Activated naive CD4-positive, alpha-beta T cell treated with anti-CD3 and anti-CD28 coated beads, Interleukin-2, amount 10 ng/mL, durations not matched to agents 7 days and 5 days (primary cell): ENCODE results near the gene TPRN.
"Not testable (repeated sequence)": the region's sequence is repeated elsewhere in the genome, so short reads cannot be mapped to it uniquely, and the experiment has no call there.

Source experiments
- CTCF ChIA-PET: fragments of 350-600 bp; sonication (Branson Sonifier 250); formaldehyde crosslinking; loops from one replicate; lab custom pipeline; 2021; ENCODE audit warnings: antibody characterized with exemption; lab: Charles Lee
- DNase-seq: peaks from one replicate; pipeline ENCODE4 v3.0.0-alpha.2; 2020
- H3K27ac Mint-ChIP-seq: one replicate; pipeline ENCODE4 v1.8.0; 2021; ENCODE audit warnings: mild to moderate bottlenecking, moderate library complexity, mixed read lengths
- H3K27me3 Mint-ChIP-seq: one replicate; pipeline ENCODE4 v1.8.0; 2021; ENCODE audit warnings: mild to moderate bottlenecking, mixed read lengths
- H3K36me3 Mint-ChIP-seq: one replicate; pipeline ENCODE4 v1.8.0; 2021; ENCODE audit warnings: mixed read lengths
- H3K4me1 Mint-ChIP-seq: one replicate; pipeline ENCODE4 v1.8.0; 2021; ENCODE audit warnings: mixed read lengths
- H3K4me3 Mint-ChIP-seq: one replicate; pipeline ENCODE4 v1.8.0; 2021; ENCODE audit warnings: mild to moderate bottlenecking, moderate library complexity, mixed read lengths
- H3K9me3 Mint-ChIP-seq: one replicate; pipeline ENCODE4 v1.8.0; 2021; ENCODE audit warnings: mixed read lengths

TPRN gene

GRCh38 chr9:137200311-137201204, at the start of gene TPRN:
TPRN (minus strand) TSS chr9:137200741; CDS start chr9:137200711, 30 bp downstream.
- Mint-ChIP-seq H3K9me3 (no peaks in the 10 kb centered on the region), H3K4me1 (peaks cover 39% of the 10 kb centered on the region), H3K27me3 (peaks cover 11% of the 10 kb centered on the region), H3K36me3 (peaks cover 3% of the 10 kb centered on the region), H3K27ac (peak within 1 kb of the TSS; percentile 81), H3K4me3 (peak within 1 kb of the TSS; percentile 80)
- DNase-seq, result peak; percentile 99
- CTCF ChIA-PET, result interaction anchor here (0.5 to 1.5 kb wide), 5 partner anchors 11 to 594 kb away, joined by 3 to 5 read pairs (median 3); no protein-coding TSS in a partner anchor

GRCh38 chr9:137247916-137248175, 47.3 kb upstream of the TPRN start:
- CTCF ChIA-PET, result interaction anchor here (1.9 kb wide), 1 partner anchor 11 kb away, joined by 5 read pairs; no protein-coding TSS in a partner anchor
- Mint-ChIP-seq H3K4me1 (peaks cover 9% of the 10 kb centered on the region), H3K4me3 (no peak overlapping the region), H3K27me3 (peaks cover 14% of the 10 kb centered on the region), H3K9me3 (no peaks in the 10 kb centered on the region), H3K27ac (no peak overlapping the region), H3K36me3 (peaks cover 10% of the 10 kb centered on the region)
- no peak for DNase-seq

- no peak for DNase-seq
- H3K4me1 Mint-ChIP-seq, result peaks cover 14% of the 10 kb centered on the region
- H3K4me3 Mint-ChIP-seq, result no peak overlapping the region
- H3K9me3 Mint-ChIP-seq, result no peaks in the 10 kb centered on the region
- CTCF ChIA-PET, result interaction anchor here (0.9 to 1.9 kb wide), 2 partner anchors 9 to 11 kb away, joined by 3 to 5 read pairs; no protein-coding TSS in a partner anchor
- peaks cover 14% of the 10 kb centered on the region for H3K27me3 Mint-ChIP-seq
- H3K36me3 Mint-ChIP-seq, result peaks cover 15% of the 10 kb centered on the region
- H3K27ac Mint-ChIP-seq, result no peak overlapping the region
Measured at GRCh38 chr9:137247135-137247915, 46.8 kb upstream of the TPRN start.

- H3K27me3 Mint-ChIP-seq, result peaks cover 18% of the 10 kb centered on the region
- peaks cover 20% of the 10 kb centered on the region for H3K4me1 Mint-ChIP-seq
- H3K27ac Mint-ChIP-seq, result no peak overlapping the region
- H3K36me3 Mint-ChIP-seq, result peaks cover 23% of the 10 kb centered on the region
- no peaks in the 10 kb centered on the region for H3K9me3 Mint-ChIP-seq
- no peak for DNase-seq
- CTCF ChIA-PET, result interaction anchor here (0.9 to 1.9 kb wide), 2 partner anchors 9 to 13 kb away, joined by 3 to 5 read pairs; no protein-coding TSS in a partner anchor
- no peak overlapping the region for H3K4me3 Mint-ChIP-seq
Measured at GRCh38 chr9:137245450-137246421, 45.2 kb upstream of the TPRN start.

- no peak for DNase-seq
- H3K27ac Mint-ChIP-seq, result no peak overlapping the region
Measured at GRCh38 chr9:137244486-137245449, 44.2 kb upstream of the TPRN start.

GRCh38 chr9:137243626-137244485, 43.3 kb upstream of the TPRN start:
- Mint-ChIP-seq H3K27ac (peak overlapping the region; percentile 37), H3K4me1 (peaks cover 29% of the 10 kb centered on the region), H3K9me3 (no peaks in the 10 kb centered on the region), H3K36me3 (peaks cover 23% of the 10 kb centered on the region), H3K4me3 (peak overlapping the region; percentile 31), H3K27me3 (peaks cover 7% of the 10 kb centered on the region)
- CTCF ChIA-PET, result no interaction called here
- no peak for DNase-seq

More at GRCh38 chr9:137244486-137245449, 44.2 kb upstream of the TPRN start:
- CTCF ChIA-PET, result interaction anchor here (0.9 kb wide), 1 partner anchor 14 kb away, joined by 3 read pairs; no protein-coding TSS in a partner anchor
- peaks cover 23% of the 10 kb centered on the region for H3K36me3 Mint-ChIP-seq
- no peak overlapping the region for H3K4me3 Mint-ChIP-seq
- peaks cover 22% of the 10 kb centered on the region for H3K4me1 Mint-ChIP-seq
- peaks cover 13% of the 10 kb centered on the region for H3K27me3 Mint-ChIP-seq
- H3K9me3 Mint-ChIP-seq, result no peaks in the 10 kb centered on the region

GRCh38 chr9:137243266-137243625, 42.7 kb upstream of the TPRN start:
- H3K36me3 Mint-ChIP-seq, result peaks cover 23% of the 10 kb centered on the region
- DNase-seq, H3K27me3 Mint-ChIP-seq, H3K9me3 Mint-ChIP-seq, CTCF ChIA-PET: not testable (repeated sequence)
- peak overlapping the region; percentile 31 for H3K4me3 Mint-ChIP-seq
- H3K4me1 Mint-ChIP-seq, result peaks cover 33% of the 10 kb centered on the region
- H3K27ac Mint-ChIP-seq, result peak overlapping the region; percentile 55

- Mint-ChIP-seq H3K9me3 (no peaks in the 10 kb centered on the region), H3K36me3 (peaks cover 23% of the 10 kb centered on the region), H3K27me3 (peaks cover 4% of the 10 kb centered on the region), H3K4me3 (peak overlapping the region; percentile 85), H3K4me1 (peaks cover 35% of the 10 kb centered on the region), H3K27ac (peak overlapping the region; percentile 84)
- CTCF ChIA-PET, result interaction anchor here (0.8 kb wide), 1 partner anchor 12 kb away, joined by 4 read pairs; no protein-coding TSS in a partner anchor
- no peak for DNase-seq
Measured at GRCh38 chr9:137242269-137243203, 42.0 kb upstream of the TPRN start.

- Mint-ChIP-seq H3K27ac (peak overlapping the region; percentile 84), H3K9me3 (no peaks in the 10 kb centered on the region), H3K27me3 (peaks cover 4% of the 10 kb centered on the region), H3K36me3 (peaks cover 23% of the 10 kb centered on the region), H3K4me1 (peaks cover 38% of the 10 kb centered on the region), H3K4me3 (peak overlapping the region; percentile 85)
- CTCF ChIA-PET, result interaction anchor here (1.8 kb wide), 1 partner anchor 52 kb away, joined by 5 read pairs; no protein-coding TSS in a partner anchor
- peak; percentile 75 for DNase-seq
Measured at GRCh38 chr9:137241490-137242268, 41.1 kb upstream of the TPRN start.

GRCh38 chr9:137240841-137241489, 40.4 kb upstream of the TPRN start, which contains the start of gene TUBB4B:
TUBB4B (plus strand) TSS chr9:137241287; CDS start chr9:137241361, 74 bp downstream.
- CTCF ChIA-PET, result interaction anchor here (0.6 to 1.8 kb wide), 6 partner anchors 14 to 514 kb away, joined by 3 to 8 read pairs (median 3); partner anchors contain the start of genes NELFB and RNF224
- peaks cover 39% of the 10 kb centered on the region for H3K4me1 Mint-ChIP-seq
- peaks cover 4% of the 10 kb centered on the region for H3K27me3 Mint-ChIP-seq
- peak; percentile 98 for DNase-seq
- peak within 1 kb of the TSS; percentile 92 for H3K27ac Mint-ChIP-seq
- peak within 1 kb of the TSS; percentile 85 for H3K4me3 Mint-ChIP-seq
- no peaks in the 10 kb centered on the region for H3K9me3 Mint-ChIP-seq
- H3K36me3 Mint-ChIP-seq, result peaks cover 23% of the 10 kb centered on the region
